GM10266 (cell line): ENCODE measurements around the gene KRTAP10-8.
"Not testable (repeated sequence)": the region's sequence is repeated elsewhere in the genome, so short reads cannot be mapped to it uniquely, and the experiment has no call there.

Source experiments
- DNase-seq: peaks from one replicate; pipeline ENCODE4 v3.0.0; 2012; ENCODE audit errors: extremely low spot score
- CTCF ChIP-seq: IDR thresholded peaks from 2 replicates; pipeline ENCODE4 v1.5.1; 2012; ENCODE audit warnings: mild to moderate bottlenecking, low read depth; ENCODE audit not compliant: control insufficient read depth, insufficient read depth; ENCODE audit errors: missing control alignments

Gene KRTAP10-8

DNA sequence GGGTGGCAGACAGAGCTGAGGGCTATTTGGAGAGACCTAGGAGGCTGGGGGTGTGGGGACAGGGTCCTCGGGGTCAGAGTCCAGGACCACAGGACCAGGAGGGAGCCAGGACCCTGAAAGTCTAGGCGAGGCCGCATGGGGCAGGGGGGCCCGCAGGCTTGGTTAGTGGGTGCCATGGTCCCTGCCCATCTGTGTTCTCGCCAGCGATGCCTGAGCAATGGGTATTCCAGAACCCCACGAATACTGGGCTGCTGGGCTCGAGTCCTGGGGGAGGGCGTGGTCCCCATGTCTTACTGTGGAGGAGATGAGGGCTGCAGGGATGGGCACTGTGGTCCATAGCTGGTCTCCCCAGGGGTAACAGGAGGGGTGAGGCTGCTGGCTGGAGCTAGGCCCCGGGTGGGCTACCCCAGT is 21.6 kb upstream of the KRTAP10-8 start:
- DNase-seq, result no peak
- no peak for TF ChIP-seq CTCF

DNA sequence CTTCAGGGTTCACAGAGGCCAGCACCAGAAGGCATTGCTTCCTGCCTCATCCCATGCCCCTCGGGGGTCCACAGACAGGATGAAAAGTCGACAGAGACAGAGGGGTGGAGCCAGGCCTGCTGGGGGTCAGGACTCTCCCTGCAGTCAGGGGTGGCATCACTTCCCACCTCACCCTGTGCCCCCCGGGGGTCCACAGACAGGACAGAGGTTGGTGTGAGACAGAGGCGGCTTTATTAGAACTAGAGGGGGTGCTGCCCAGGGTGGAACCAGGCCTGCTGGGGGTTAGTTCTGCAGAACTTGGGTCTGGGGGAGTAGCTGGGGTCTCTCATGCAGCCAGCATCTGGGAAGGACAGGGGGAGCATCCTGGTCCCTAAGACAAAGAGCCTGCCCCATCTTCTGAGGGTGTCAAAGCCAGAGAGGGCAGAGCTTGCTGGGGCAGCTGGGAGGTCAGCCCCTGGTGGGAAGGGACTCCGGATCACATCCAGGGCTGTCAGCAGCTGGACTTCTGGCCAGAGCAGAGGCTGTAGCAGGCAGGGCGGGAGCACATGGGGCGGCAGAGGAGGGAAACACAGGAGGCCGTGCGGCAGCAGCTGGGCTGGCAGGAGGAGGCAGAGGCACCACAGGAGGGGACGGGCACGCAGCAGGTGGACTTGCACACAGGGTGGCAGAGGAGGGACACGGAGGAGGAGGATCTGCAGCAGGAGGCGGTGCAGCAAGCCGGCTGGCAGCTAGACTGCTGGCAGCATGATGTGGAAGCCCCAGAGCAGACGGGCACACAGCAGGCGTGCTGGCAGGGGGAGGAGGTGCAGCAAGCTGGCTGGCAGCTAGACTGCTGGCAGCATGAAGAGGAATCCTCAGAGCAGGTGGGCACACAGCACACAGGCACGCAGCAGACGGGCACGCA is 20.7 kb upstream of the KRTAP10-8 start:
- DNase-seq, result not testable (repeated sequence)

- not testable (repeated sequence) for DNase-seq
Measured at GRCh38 chr21:44591801-44592130, 20.1 kb upstream of the KRTAP10-8 start.

DNA sequence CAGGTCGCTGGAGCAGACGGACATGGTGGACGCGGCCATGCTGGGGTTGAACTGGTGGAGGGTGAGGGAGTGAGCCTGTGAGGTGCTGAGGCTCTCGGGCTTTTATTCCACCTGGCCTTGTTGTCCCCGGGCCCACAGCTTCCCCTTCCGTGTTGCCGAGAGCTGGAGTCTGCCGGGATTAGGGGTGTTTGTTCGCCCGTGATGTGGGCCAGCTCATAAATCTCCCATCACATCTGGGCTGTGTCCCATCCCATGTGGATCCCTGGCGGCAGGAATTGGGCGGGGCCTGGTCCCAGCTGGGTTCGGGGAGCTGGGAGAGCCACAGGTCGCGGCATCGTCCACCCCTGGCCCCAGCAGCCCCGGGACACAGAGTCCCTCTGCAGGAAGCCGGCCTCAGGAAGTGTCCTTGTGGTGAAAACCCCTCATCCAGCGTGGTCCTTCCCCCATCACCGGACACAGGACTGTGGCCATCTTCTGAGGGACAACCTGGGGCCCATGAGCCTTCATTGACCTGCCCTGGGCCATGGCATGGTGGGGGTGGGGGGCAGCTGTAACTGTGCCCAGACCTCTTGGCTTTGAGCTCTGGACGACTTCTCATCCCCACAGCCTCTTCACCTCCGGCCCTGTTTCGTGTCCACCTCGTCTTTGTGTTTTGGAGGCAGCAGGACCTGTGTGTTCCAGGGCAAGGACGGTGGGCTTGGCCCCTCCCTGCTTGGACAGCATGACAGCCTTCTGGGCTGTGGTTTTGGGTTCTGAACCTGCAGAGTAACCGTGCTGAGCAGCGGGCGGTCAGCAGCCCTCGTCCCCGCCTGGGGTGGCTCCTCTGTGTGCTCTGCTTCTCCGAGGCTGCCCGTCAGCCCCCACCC is 19.2 kb upstream of the KRTAP10-8 start, which contains the start of gene KRTAP10-6:
Gene KRTAP10-6, minus strand, starts transcription at position 60 of the 866 bp plus-strand sequence. Its CDS starts 21 bp downstream, at position 39.
- no peak for TF ChIP-seq CTCF
- DNase-seq, result no peak

- DNase-seq, result no peak
- TF ChIP-seq CTCF, result no peak
Measured at GRCh38 chr21:44593598-44594405, 18.1 kb upstream of the KRTAP10-8 start.

DNA sequence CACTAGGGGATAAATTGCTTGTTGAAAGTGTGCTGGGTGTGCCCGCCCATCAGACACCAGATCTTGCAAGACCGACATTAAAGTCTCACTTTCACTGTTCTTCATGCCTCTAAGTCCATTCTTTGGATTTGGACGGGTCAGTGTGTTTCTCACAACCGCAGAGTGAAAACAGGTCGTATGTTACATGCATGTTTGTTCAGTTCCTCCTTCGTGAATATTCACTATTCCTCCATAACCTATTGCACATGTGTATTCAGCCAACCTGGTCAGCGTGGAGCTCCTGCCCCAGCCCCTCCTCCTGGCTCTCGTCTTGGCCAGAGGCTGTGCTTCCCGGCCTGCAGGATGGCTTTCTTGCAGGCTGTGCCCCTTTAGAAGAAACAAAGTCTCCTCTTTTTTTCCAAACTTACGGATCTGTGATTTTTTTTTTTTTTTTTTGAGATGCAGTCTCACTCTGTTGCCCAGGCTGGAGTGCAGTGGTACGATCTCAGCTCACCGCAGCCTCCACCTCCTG is 17.4 kb upstream of the KRTAP10-8 start:
- no peak for TF ChIP-seq CTCF
- DNase-seq, result no peak

- DNase-seq, result no peak
- TF ChIP-seq CTCF, result no peak
Measured at GRCh38 chr21:44595524-44595923, 16.4 kb upstream of the KRTAP10-8 start.
